HG03342 (cell line): ENCODE measurements around the gene ZNF513.
"Not testable (repeated sequence)": the region's sequence is repeated elsewhere in the genome, so short reads cannot be mapped to it uniquely, and the experiment has no call there.

ENCODE experiments used
- ATAC-seq: cut with Tn5 transposase; IDR thresholded peaks from one replicate; pipeline ENCODE4 v1.9.1; 2021; ENCODE audit warnings: mild to moderate bottlenecking, moderate library complexity; ENCODE audit not compliant: unreplicated experiment

The ZNF513 gene

GRCh38 chr2:27380626-27381545 is at the start of gene ZNF513:
ZNF513 (minus strand) TSS chr2:27380734; CDS start chr2:27380526, 208 bp downstream.
- peak; percentile 77 for ATAC-seq

GRCh38 chr2:27428978-27429541 is 48.5 kb upstream of the ZNF513 start:
- peak; percentile 68 for ATAC-seq

- peak; percentile 85 for ATAC-seq
Observed at GRCh38 chr2:27428213-27428977, 47.9 kb upstream of the ZNF513 start, which contains the start of gene NRBP1. NRBP1 (plus strand) TSS chr2:27428631; CDS start chr2:27433274, 4,643 bp downstream.

GRCh38 chr2:27427863-27428212 is 47.3 kb upstream of the ZNF513 start:
- no peak for ATAC-seq

GRCh38 chr2:27425039-27425438 is 44.5 kb upstream of the ZNF513 start:
- ATAC-seq = not testable (repeated sequence)

- ATAC-seq = no peak
Observed at GRCh38 chr2:27422958-27423357, 42.4 kb upstream of the ZNF513 start.

GRCh38 chr2:27421660-27422250 is 41.2 kb upstream of the ZNF513 start:
- ATAC-seq = no peak

- no peak for ATAC-seq
Observed at GRCh38 chr2:27420996-27421395, 40.5 kb upstream of the ZNF513 start.

- ATAC-seq = no peak
Observed at GRCh38 chr2:27416151-27416550, 35.6 kb upstream of the ZNF513 start.

- ATAC-seq = no peak
Observed at GRCh38 chr2:27412419-27413152, 32.1 kb upstream of the ZNF513 start.

GRCh38 chr2:27409321-27410073 is 29.0 kb upstream of the ZNF513 start, which contains the start of gene PPM1G:
PPM1G (minus strand) TSS chr2:27409591; CDS start chr2:27409422, 169 bp downstream.
- ATAC-seq = peak; percentile 93

- ATAC-seq = peak; percentile 20
Observed at GRCh38 chr2:27408601-27409320, 28.2 kb upstream of the ZNF513 start.

- ATAC-seq = no peak
Observed at GRCh38 chr2:27407798-27408491, 27.4 kb upstream of the ZNF513 start.

- ATAC-seq = no peak
Observed at GRCh38 chr2:27400348-27401135, 20.0 kb upstream of the ZNF513 start.

- ATAC-seq = no peak
Observed at GRCh38 chr2:27398962-27399361, 18.4 kb upstream of the ZNF513 start.

- no peak for ATAC-seq
Observed at GRCh38 chr2:27393225-27393624, 12.7 kb upstream of the ZNF513 start.
